ENCODE data around the gene FSD2.

Gene FSD2

DNA sequence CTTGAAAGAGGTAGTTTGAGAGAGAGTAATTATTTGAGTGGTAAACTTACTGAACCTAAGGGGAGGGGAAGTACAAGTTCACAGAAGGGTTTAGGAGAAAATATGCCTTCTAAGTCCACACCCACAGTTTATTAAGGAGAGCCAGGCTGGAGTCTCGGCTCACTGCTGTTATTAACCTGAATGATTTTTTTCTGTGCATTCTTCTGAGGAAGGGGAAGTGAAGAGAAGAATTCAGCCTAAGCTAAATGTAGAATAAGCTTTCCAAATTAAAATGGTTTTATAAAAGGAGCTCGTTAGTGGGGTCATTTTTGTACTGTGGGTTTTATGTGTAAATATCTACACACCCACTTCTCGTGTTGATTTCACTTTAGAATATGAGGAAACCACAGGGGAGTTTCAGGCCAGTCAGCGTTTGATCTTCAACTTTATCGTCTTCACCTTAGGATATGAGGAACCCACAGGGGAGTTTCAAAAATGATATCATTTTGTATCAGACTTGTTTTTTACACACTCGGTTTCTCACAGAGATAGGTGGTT, 5.1 kb upstream of the FSD2 start:
- peak; percentile 56 to 69 for DNase-seq
- TF ChIP-seq POLR2A (IDR thresholded peaks at IDR 0.05; ENCODE audit: low read length), result no peak
- no peak for TF ChIP-seq GATA1 (IDR thresholded peaks at IDR 0.05; ENCODE audit: low read depth, low read length)

DNA sequence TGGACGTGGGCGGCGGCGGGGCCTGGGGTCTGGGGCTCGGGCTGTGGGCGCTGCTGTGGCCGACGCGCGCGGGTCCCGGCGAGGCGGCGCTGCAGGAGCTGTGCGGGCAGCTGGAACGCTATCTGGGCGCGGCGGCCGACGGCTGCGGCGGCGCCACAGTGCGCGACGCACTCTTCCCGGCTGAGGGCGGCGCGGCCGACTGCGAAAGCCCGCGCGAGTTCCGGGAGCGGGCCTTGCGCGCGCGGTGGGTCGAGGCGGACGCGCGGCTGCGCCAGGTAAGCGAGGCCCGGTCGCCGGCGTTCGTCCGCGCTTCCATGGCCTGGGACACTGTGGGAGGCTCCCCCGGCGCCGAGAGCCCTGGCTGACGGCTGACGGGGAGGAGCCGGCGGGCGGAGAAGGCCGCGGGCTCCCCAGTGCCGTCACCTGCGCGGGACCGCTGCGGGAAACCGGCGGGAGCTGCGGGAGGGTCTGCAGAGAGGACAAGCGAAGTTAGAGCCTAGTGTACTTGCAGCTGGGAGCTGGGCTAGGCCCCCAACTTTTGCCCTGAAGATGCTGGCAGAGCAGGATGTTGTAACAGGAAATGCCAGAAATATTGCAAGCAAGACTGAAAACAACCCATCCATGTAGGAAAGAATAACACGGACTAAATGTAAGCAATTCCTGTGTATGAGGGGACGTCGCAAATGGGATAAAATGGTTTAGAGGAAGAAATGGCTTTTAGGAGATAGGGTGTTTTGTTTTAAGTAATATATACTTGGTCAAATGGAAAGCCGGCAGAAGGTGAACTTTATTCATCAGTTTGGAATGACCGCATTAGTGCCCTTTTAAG, 4.4 kb upstream of the FSD2 start:
- TF ChIP-seq POLR2A (IDR thresholded peaks at IDR 0.05; ENCODE audit: low read length) (no peak), GATA1 (IDR thresholded peaks at IDR 0.05; ENCODE audit: low read depth, low read length) (no peak)
- DNase-seq, result peak; percentile 82 to 89

DNA sequence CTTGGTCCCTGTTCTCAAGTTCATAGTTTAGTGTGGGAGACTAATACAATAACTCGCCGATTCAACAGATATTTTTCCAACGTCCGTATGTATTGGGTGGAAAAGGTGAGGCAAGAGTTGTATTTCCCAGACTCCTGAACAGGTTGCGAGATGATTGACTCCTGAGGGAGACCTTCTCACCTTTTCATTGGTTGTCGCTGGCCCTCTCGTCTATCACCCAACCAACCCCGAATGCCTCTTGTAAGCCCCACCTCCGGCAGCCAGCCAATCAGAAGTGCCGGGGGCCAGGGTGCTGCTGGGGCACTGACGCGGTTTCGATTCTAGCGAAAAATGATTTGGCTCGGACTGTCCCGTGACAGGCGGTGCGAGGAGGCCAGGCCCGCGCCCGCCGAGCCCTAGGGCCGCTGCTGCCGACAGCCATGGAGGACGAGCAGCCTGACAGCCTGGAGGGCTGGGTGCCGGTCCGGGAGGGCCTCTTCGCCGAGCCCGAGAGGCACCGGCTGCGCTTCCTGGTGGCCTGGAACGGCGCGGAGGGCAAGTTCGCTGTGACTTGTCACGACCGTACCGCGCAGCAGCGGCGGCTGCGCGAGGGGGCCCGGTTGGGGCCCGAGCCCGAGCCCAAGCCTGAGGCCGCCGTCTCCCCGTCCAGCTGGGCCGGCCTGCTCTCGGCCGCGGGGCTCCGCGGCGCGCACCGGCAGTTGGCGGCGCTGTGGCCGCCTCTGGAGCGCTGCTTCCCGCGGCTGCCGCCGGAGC, 3.6 kb upstream of the FSD2 start, which contains the start of gene WHAMM:
Gene WHAMM, plus strand, starts transcription at position 321 of the 753 bp plus-strand sequence. Its CDS starts 99 bp downstream, at position 420.
- DNase-seq, result peak; percentile 98 to 99
- TF ChIP-seq POLR2A (IDR thresholded peaks at IDR 0.05; ENCODE audit: low read length) (peak; percentile 97), GATA1 (IDR thresholded peaks at IDR 0.05; ENCODE audit: low read depth, low read length) (no peak)

DNA sequence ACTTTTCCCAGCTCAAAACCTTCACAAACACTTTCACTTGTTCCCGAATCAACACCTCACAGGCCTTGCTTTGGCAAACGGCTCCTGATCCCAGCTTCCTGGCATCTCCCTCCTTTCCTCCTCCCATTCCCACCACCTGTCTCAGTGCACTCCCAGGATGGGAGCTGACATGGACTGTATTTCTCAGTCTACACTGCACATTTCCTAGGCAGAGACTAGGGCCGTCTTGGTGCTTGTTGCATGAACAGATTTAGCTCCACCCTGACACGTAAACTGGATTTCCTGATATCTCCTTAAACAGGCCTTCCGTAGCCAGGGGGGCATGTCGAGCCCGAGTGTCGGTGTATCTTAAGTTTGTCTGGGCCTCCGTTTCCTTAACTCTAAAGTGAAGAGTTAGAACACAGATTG, 2.8 kb upstream of the FSD2 start:
- DNase-seq, result peak; percentile 21 to 32
- no peak for TF ChIP-seq POLR2A (IDR thresholded peaks at IDR 0.05; ENCODE audit: low read length)
- no peak for TF ChIP-seq GATA1 (IDR thresholded peaks at IDR 0.05; ENCODE audit: low read depth, low read length)

DNA sequence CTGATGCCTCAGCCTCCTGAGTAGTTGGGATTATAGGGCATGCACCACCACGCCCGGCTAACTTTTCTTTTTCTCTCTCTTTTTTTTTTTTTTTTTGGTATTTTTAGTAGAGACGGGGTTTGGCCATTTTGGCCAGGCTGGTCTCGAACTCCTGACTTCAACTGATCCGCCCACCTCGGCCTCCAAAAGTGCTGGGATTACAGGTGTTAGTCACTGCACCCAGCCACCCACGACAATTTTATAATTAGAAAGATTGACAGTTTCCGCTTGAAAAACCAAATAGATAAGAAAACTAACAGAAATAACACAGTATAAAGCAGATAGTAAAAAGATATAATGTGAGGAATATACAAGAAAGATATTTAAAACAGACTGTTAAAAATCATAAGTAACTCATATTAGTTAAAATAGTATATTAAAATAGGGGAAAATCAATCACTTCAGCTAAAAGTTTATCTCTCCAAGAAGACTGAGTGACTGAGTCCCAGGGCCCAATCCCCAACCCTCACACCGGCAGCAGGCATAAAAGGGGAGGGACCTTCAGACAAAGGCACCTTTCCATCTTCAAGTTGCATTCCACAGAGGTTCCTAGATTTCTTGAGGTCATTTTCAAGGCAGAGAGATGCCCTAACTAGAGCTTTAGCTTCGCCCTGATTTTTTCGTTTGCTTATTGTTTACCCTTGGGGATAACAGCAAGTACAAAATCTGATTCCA, 2.2 kb upstream of the FSD2 start:
- TF ChIP-seq POLR2A (IDR thresholded peaks at IDR 0.05; ENCODE audit: low read length) (no peak), GATA1 (IDR thresholded peaks at IDR 0.05; ENCODE audit: low read depth, low read length) (no peak)
- no peak for DNase-seq

DNA sequence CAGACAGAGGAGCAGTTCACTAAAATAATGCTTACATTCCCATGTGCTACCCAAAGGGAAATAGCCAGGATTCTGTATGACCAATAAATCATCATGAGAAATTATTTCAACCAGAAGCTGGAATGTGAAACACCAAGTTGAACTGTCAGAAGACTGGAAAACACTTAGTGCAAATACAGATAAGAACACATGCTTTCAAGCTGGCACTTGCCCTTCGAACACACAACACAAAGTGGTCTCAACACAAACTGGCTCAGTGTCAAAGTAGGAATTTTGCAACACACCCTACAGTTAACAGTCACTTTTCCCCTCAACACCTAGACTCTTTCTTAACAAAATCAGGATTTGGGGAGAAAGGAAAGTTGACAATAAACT, 1.3 kb downstream of the FSD2 start:
- DNase-seq, result no peak
- TF ChIP-seq POLR2A (IDR thresholded peaks at IDR 0.05; ENCODE audit: low read length) (no peak), GATA1 (IDR thresholded peaks at IDR 0.05; ENCODE audit: low read depth, low read length) (no peak)

DNA sequence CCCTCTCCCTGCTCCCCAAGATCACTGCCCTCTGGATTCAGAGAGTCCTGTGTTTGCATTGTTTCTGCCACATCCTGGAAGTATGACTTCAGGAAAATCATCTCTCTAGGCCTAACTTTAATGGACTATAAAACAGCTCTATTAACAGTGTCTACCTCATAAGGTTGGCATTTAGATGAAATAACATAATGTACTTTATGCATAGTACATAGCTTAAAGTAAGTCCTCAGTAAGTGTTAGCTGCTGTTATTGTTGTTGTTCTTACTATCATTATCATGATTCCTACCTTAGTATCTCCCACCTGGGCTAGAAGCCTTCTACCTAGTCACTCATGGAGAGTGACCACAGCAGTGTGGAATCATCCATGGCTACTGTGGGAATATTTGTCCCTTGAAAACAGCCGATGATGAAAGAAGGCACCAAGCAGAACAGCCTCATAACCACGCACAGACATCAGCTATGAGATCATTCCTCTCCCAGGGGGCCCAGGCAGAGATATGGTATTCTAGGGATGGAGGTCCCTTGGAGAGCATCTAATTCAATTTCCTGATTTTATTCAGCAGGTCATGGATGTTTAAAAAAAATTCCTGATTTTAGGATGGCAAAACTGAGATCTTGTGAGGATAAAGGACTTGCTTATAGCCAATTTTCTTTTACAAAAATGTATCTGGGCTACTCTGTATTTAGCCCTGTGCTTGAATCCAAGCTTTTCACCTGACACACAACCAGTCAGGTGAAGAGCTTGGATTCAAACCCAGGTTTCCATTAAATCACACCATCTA, 1.9 kb downstream of the FSD2 start:
- no peak for DNase-seq
- TF ChIP-seq POLR2A (IDR thresholded peaks at IDR 0.05; ENCODE audit: low read length), result no peak
- TF ChIP-seq GATA1 (IDR thresholded peaks at IDR 0.05; ENCODE audit: low read depth, low read length), result no peak

DNA sequence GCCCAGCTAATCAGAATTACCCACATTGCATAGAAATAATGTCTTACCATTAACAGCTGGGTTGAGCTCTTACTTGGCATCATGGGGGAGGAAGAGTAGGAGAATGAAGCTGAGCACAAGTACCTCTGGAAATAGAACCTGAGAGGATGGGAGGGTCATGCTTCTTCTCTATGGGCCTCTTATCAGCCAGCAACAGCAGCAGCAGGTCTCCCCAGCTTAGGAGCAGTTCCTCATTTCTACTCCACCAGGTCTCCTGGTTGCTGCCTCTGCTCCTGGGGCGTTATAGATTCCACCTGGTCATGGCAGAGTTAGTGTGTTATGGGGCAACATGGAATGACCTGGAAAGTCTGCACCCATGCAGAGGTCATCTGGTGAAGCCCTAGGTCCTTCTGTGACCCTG, 3.4 kb downstream of the FSD2 start:
- DNase-seq, result peak; percentile 44 to 68
- TF ChIP-seq POLR2A (IDR thresholded peaks at IDR 0.05; ENCODE audit: low read length), result no peak
- no peak for TF ChIP-seq GATA1 (IDR thresholded peaks at IDR 0.05; ENCODE audit: low read depth, low read length)

DNA sequence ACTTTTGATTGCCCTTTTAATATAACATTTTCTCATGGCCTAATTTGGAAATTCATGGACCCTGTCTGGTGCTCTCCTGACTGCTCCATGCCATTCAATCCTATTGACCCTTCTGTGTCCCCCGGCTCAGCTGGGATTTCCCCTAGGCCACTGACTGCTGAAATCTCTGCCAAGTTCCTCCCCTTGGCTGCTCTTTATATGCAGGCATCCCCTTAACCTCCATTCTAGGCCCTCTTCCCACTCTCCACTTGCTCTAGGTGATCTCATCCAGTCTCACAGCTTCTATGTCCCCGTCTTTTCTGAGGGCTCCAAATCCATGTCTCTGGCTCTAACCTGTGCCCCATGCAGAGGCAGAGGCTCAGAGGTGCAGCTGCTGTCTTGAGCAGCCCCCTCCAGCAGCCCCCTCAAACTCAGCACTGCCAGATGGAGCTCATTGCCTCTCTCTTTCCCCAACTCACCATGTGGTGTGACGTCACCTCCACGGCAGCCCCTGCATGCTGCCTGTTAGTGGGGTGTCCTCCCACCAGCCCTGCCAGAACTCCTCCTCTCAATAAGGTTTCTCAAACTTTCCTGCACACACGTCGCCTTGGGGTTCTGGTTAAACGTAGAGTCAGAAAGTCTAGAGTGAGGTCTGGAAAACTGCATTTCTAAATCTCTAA, 6.6 kb downstream of the FSD2 start:
- TF ChIP-seq POLR2A (IDR thresholded peaks at IDR 0.05; ENCODE audit: low read length) (no peak), GATA1 (IDR thresholded peaks at IDR 0.05; ENCODE audit: low read depth, low read length) (no peak)
- DNase-seq, result no peak

DNA sequence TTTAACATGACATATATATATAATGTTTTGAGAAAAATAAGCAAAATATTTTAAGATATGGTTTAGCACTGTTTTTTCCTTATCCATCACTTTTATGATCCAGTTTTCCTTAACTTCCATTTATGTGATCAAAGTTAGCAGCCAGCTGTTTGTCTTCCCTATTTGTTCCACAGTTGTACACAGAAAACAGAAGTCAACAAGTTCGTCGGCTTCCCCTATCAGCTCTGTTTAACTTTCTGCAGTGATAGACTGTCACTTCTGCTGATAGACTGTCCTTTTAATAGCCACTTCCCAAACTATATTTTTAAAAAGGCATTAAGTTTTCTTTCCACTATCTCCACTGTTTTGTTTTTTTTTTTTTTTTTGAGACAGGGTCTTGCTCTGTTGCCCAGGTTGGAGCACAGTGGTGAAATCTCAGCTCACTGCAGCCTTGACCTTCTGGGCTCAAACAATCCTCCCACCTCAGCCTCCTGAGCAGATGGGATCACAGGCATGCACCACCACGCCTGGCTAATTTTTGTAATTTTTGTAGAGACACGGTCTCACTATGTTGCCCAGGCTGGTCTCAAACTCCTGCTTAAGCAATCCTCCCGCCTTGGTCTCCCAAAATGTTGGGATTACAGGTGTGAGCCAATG, 7.2 kb downstream of the FSD2 start:
- no peak for TF ChIP-seq POLR2A (IDR thresholded peaks at IDR 0.05; ENCODE audit: low read length)
- no peak for TF ChIP-seq GATA1 (IDR thresholded peaks at IDR 0.05; ENCODE audit: low read depth, low read length)
- no peak for DNase-seq

DNA sequence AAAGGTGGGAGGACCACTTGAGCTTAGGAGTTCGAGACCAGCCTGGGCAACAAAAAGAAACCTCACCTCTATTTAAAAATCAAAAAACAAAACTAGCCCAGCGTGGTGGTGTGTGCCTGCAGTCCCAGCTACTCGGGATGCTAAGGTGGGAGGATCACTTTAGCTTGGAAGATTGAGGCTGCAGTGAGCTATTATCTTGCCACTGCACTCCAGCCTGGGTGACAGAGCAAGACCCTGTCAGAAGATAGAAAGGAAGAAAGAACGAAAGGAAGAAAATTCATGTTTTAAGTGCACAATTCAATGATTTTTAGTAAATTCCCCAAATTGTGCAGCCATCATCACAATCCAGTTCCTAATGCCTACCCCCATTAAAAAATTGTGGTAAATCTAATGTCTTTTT, 7.8 kb downstream of the FSD2 start:
- no peak for DNase-seq
- no peak for TF ChIP-seq GATA1 (IDR thresholded peaks at IDR 0.05; ENCODE audit: low read depth, low read length)
- no peak for TF ChIP-seq POLR2A (IDR thresholded peaks at IDR 0.05; ENCODE audit: low read length)

DNA sequence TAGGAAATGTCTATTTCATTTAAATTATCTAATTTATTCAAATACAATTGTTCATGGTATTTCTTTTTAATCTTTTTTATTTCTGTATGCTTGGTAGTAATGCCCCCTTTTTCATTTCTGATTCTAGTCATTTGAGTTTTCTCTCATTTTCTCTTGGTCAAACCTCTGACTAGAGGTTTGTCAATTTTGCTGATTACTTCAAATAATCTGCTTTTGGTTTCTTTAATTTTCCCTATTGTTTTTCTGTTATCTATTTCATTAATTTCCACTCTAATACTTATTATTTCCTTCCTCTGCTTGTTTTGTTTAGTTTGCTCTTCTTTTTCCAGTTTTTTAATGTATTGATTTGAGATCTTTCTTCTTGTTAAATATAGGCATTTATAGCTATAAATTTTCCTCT, 12.1 kb downstream of the FSD2 start:
- DNase-seq, result no peak
- TF ChIP-seq POLR2A (IDR thresholded peaks at IDR 0.05; ENCODE audit: low read length) (no peak), GATA1 (IDR thresholded peaks at IDR 0.05; ENCODE audit: low read depth, low read length) (no peak)
